ENCODE data around the gene S1PR4. TPM values are rescaled to one million over a fixed set of nuclear protein-coding genes. Genes with fewer than 3 reads are reported as not detected.

The S1PR4 gene
- total and polyA plus RNA-seq, 2 of the 13 experiments (the other 11 are each of a cell fraction or from before 2014, with no cell fraction given), result 0.07 to 0.09 TPM

GRCh38 chr19:3213159-3213558 lies 34.6 kb downstream of the S1PR4 start:
- Histone ChIP-seq H3K9me3 (ENCODE audit: low read length) (no peaks in the 10 kb centered on the region), H2AFZ (ENCODE audit: low read length) (no peak overlapping the region), H3K79me2 (ENCODE audit: insufficient read depth, low read length) (no peaks in the 10 kb centered on the region), H3K27ac (ENCODE audit: extremely low read length, insufficient read depth, low read length) (no peak overlapping the region), H3K9ac (ENCODE audit: insufficient read depth, low read depth, low read length) (no peak overlapping the region), H3K36me3 (replicated peaks in 1 of 2; ENCODE audit: control insufficient read depth in 1 of 2, insufficient read depth in 2 of 2, low read length in 2 of 2) (no peaks in the 10 kb centered on the region), H3K4me2 (ENCODE audit: low read depth, low read length) (no peak overlapping the region), H3K27me3 (ENCODE audit: control insufficient read depth in 1 of 2, insufficient read depth in 2 of 2, low read length in 2 of 2) (no peaks in the 10 kb centered on the region), H3K4me1 (ENCODE audit: insufficient read depth, low read length) (peaks cover 12% of the 10 kb centered on the region), H4K20me1 (ENCODE audit: insufficient read depth, low read length) (no peaks in the 10 kb centered on the region; the same call in 1 of the 2 replicates), H3K4me3 (replicated peaks in 1 of 3; ENCODE audit: insufficient read depth in 1 of 3, low read depth in 2 of 3, low read length in 3 of 3) (no peak overlapping the region)
- 91% methylated on average over 7 of the region's 7 CpGs for WGBS (ENCODE audit: low lambda C conversion rate)
- ChIA-PET POLR2A (no interaction called here), CTCF (ENCODE audit: low intra/inter-chr PET ratio, low total read pairs) (no interaction called here)
- no TSS peak for BruUV-seq (replicated peaks)
- in situ Hi-C loops (cut with HindIII; ENCODE audit: extremely low pct_ligation_motif_present, low pct_unique_long_range_greater_than_20kb) (no loop called here), intact Hi-C loops (cut with micrococcal nuclease; ENCODE audit: unreplicated experiment) (no loop called here)
- FAIRE-seq, result no peak
- no peak for ATAC-seq
- DNase-seq (ENCODE audit: low spot score), result no peak
- TF ChIP-seq MTA3 (CRISPR knock-in tag; IDR thresholded peaks at IDR 0.05), result no peak
- no peak for TF ChIP-seq ZNF264 (CRISPR knock-in tag; IDR thresholded peaks at IDR 0.05)
- peak; percentile 43; the same call in 1 of the 2 replicates for TF ChIP-seq ZMYM3 (CRISPR knock-in tag; IDR thresholded peaks at IDR 0.05)

GRCh38 chr19:3216874-3217273 lies 38.3 kb downstream of the S1PR4 start:
- intact Hi-C loops (cut with micrococcal nuclease; ENCODE audit: unreplicated experiment) (no loop called here), in situ Hi-C loops (cut with HindIII; ENCODE audit: extremely low pct_ligation_motif_present, low pct_unique_long_range_greater_than_20kb) (no loop called here)
- CTCF ChIA-PET (ENCODE audit: low intra/inter-chr PET ratio, low total read pairs), result no interaction called here
- no peak for TF ChIP-seq MLX (CRISPR knock-in tag; IDR thresholded peaks at IDR 0.05)
- TF ChIP-seq ZNF629 (CRISPR knock-in tag; conservative IDR thresholded peaks at IDR 0.05), result 0 out of 2 replicates have a peak, but pooled peaks have one; percentile 22
- Histone ChIP-seq H3K27me3 (ENCODE audit: control insufficient read depth in 1 of 2, insufficient read depth in 2 of 2, low read length in 2 of 2) (no peaks in the 10 kb centered on the region), H3K27ac (ENCODE audit: extremely low read length, insufficient read depth, low read length) (no peak overlapping the region), H3K9me3 (ENCODE audit: low read length) (no peaks in the 10 kb centered on the region), H4K20me1 (ENCODE audit: insufficient read depth, low read length) (no peaks in the 10 kb centered on the region), H3K4me2 (ENCODE audit: low read depth, low read length) (no peak overlapping the region), H3K79me2 (ENCODE audit: insufficient read depth, low read length) (no peaks in the 10 kb centered on the region), H3K4me1 (ENCODE audit: insufficient read depth, low read length) (peaks cover 12% of the 10 kb centered on the region), H3K4me3 (replicated peaks in 1 of 3; ENCODE audit: insufficient read depth in 1 of 3, low read depth in 2 of 3, low read length in 3 of 3) (no peak overlapping the region), H2AFZ (ENCODE audit: low read length) (no peak overlapping the region), H3K9ac (ENCODE audit: insufficient read depth, low read depth, low read length) (no peak overlapping the region), H3K36me3 (replicated peaks in 1 of 2; ENCODE audit: control insufficient read depth in 1 of 2, insufficient read depth in 2 of 2, low read length in 2 of 2) (no peaks in the 10 kb centered on the region)
- ATAC-seq, result no peak
- DNase-seq (ENCODE audit: low spot score), result no peak
- POLR2A ChIA-PET, result no interaction called here
- no TSS peak for BruUV-seq (replicated peaks)
- no peak for FAIRE-seq
- 73% methylated on average over 5 of the region's 5 CpGs for WGBS (ENCODE audit: low lambda C conversion rate)

Measured in HepG2 (cell line).